GM21528 (cell line): ENCODE measurements around the gene AHNAK2.

Source experiments
- ATAC-seq: cut with Tn5 transposase; IDR thresholded peaks from one replicate; pipeline ENCODE4 v1.9.1; 2021; ENCODE audit warnings: mild to moderate bottlenecking, moderate library complexity; ENCODE audit not compliant: unreplicated experiment, low FRiP score

AHNAK2 gene

GRCh38 chr14:105012171-105012985 is 34.2 kb upstream of the AHNAK2 start:
- no peak for ATAC-seq

DNA sequence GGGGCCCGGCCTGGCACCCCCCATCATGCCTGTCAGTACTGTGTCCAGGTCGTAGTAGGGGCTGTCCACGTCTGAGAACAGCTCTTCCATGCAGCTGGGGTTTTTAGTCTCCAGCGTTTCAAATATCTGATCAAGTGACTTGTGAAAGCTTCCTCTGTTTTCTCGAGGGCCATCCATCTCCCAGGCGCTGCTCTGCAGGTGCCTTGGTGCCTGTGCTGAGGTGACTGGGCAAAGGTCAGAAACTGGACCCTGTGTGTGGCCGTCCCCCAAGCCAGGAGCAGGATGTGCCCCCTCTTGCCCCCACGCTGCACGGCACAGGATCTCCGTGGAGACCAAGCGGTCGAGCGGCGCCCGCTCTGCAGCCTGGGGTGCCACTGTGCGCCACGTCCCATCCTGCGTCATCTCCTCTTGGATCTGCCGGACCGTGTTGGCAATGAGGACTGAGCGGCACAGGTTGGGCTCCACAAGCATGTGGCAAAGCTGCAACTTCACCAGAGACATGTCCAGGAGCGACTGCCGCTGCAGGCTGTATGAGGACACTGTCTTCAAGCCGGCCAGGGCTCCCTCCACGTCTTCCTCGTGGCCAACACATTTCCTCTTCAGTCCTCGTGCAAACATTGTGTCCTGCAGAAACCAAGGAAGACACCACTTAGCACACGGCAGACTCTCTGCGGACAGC is 33.3 kb upstream of the AHNAK2 start:
- no peak for ATAC-seq

DNA sequence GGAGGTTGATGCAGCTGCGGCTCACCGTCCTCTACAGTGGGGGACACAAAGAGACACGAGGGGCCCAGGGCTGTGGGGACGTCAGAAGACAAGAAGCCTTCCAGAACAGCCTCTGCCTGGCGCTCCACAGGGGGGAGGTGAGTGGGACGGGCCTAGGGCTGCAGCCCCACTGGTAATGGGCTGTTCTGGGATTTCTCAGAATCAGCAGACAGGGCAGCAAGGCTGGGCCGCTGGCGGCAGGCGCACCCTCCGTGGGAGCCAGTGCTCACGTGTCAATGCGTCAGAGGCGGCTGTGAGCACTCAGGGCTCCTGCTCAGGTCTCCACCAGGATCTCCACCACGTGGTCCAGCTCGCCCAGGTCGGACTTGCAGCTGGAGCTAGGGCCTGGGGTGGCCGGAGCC is 32.7 kb upstream of the AHNAK2 start:
- no peak for ATAC-seq

GRCh38 chr14:105010106-105010505 is 31.9 kb upstream of the AHNAK2 start:
- no peak for ATAC-seq

- no peak for ATAC-seq
Observed at GRCh38 chr14:105007593-105008264, 29.6 kb upstream of the AHNAK2 start.

- no peak for ATAC-seq
Observed at GRCh38 chr14:105006831-105007592, 28.8 kb upstream of the AHNAK2 start.

- ATAC-seq = no peak
Observed at GRCh38 chr14:105005929-105006830, 28.0 kb upstream of the AHNAK2 start.

DNA sequence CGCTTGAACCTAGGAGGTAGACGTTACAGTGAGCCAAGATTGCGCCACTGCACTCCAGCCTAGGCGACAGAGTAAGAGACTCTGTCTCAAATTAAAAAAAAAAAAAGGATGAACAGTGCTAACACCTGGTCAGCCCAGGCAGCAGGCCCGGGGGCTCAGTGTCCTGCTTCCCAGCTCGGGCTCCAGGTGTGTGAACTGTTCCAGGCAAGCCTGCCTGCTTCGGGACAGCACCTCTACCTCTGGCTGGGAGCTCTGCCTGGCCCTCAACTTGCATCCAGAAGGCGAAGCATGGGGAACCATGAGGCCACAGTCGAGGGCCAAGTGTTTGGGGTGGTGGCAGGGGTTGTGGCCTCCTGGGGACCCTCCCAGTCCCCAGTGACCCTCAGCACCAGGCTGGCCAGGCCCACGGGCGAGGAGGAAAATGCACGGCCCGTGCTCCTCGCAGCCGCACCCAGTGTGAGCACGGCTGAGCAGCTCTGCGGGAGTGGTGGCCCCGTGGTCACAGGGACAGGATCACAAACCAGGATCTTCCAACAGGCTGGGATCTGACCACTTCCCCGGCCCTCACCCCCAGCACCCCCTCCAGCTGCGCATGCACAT is 27.3 kb upstream of the AHNAK2 start:
- ATAC-seq = no peak

- ATAC-seq = no peak
Observed at GRCh38 chr14:104999361-104999760, 21.2 kb upstream of the AHNAK2 start.

DNA sequence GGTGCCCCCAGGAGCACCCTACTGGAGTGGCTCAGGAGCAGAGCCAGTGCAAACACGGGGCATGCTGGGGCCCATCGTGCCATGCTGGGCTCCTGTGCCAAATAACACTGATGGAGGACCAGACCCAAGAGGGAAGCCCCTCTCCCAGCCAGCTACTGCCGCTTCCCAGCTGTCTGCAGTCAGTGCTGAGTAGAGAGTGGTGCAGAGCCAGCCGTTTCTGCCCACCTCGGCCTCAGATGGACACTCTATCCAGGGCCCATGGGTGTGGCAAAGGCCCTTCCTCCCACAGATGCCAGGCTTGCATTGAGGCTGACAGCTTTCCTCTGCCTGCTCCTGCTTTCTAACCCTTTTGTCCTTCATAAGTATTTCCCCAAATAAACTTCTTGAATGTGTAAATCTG is 20.6 kb upstream of the AHNAK2 start:
- ATAC-seq = no peak

DNA sequence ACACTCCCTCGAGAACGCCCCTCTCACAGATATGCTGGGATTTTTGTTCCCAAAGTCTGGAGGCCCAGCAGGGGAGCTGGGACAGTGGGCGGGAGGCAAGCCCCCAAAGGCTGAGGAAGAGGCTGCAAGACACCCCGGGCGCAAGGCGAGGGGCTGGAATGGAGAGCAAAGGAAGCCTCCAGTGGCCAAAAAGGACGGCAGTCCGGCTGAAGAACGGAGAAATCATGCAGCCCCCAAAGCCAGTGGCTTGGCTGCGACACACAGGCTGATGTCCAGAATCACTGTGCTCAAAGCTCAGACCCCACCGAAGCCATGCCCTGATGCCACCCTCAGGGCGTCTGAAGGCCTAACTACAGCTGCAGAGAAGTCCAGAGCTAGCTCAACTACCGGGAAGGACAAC is 18.3 kb upstream of the AHNAK2 start:
- ATAC-seq = no peak

DNA sequence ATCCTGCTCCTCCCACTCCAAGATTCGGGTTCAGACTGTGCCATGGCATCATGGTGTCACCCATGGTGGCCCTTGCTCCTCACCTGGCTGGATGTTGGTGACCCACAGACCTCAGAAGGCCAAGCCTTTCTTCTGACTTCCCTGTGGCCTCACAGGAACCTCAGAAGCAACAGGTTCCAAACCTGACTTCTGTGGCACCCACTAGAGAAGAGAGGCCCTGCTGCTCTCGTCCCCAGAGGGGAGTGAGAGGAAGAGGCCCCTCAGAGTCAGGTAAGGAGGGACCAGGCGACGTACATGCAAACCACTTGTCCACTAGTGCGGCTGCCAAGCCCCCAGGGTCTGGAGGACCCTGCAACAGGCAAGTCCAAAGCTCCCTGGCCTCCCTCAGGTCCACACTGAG is 17.9 kb upstream of the AHNAK2 start:
- no peak for ATAC-seq

- no peak for ATAC-seq
Observed at GRCh38 chr14:104994978-104995377, 16.8 kb upstream of the AHNAK2 start.

- ATAC-seq = no peak
Observed at GRCh38 chr14:104993808-104994591, 15.8 kb upstream of the AHNAK2 start.

- no peak for ATAC-seq
Observed at GRCh38 chr14:104993306-104993705, 15.1 kb upstream of the AHNAK2 start.

DNA sequence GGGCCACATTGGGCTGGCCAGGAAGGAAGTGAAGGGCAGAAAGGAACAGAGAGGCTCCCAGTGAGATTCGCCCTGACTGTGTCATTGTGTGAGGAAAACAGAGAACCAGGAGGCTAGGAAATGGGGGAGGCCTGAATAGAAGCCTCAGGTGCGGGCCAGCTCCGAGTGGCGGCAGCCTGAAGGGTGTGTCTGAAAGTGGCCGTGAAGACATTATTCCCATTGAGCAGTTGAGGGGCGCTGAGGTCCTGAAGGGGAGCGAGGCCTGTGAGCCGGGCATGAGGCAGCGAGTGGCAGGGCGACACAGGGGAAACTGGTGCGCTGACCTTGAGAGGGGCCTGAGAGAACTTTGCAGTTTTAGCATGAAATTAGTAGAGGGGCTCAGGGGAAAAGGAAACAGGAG is 14.3 kb upstream of the AHNAK2 start:
- ATAC-seq = no peak

GRCh38 chr14:104991896-104992230 is 13.7 kb upstream of the AHNAK2 start:
- no peak for ATAC-seq

GRCh38 chr14:104989951-104990303 is 11.8 kb upstream of the AHNAK2 start:
- no peak for ATAC-seq
